T47D (cell line): ENCODE data around the gene CDPF1.

ENCODE experiments used
- DNase-seq, 2 experiments: peaks; one replicate each; pipeline versions ENCODE4 v3.0.0 to v3.0.0-alpha.2; 2011 to 2012; ENCODE audit warnings: low read depth in 1 of 2, low spot score in 1 of 2
- JUND ChIP-seq: IDR thresholded peaks from 2 replicates; pipeline ENCODE4 v1.6.1; 2012; ENCODE audit warnings: low read depth
- in situ Hi-C: cut with HindIII; loops from 2 replicates; pipeline ENCODE4 v1.10.0; 2016; ENCODE audit warnings: low sequenced_read_pairs, low pct_unique_long_range_greater_than_20kb

CDPF1 gene

DNA sequence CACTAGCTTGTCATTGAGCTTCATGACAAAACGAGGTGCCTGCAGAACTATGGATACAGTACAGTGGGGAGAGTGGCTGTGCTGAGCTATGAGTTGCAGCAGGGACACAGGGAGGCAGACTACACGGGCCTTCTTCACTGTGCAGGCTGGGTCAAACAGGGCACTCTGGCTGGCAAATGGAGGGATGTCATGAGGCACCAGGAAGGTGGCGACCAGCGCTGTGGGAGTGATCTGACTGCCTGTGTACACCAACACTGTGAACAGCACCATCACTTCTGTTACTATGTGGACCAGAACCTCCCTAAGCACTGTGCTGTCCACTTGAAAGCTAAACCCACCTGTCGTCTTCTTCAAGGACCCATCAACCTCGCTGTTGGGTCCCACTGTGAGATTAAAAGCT lies 9.9 kb upstream of the CDPF1 start:
- TF ChIP-seq JUND: no peak
- in situ Hi-C loops: no loop called here
- DNase-seq: no peak

DNA sequence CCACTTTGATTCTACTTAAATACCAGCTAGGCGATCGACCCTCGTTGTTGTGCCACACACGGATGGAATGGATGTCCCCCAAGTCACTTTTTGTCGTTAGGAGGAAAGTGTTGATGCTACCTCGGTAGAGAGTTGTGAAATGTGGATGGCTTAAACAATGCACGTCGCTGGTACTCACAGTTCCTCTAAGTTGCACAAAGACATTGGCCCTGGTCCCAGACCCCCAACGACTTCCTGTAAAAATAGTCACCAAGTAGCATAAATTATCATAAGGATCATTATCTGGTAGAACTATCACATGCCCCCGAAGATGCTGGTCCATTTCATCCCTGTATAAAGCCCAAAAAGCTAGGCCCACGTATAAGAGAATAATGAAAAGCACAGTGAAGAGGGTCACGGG lies 9.3 kb upstream of the CDPF1 start:
- no peak for TF ChIP-seq JUND
- no peak for DNase-seq
- in situ Hi-C loops: no loop called here

DNA sequence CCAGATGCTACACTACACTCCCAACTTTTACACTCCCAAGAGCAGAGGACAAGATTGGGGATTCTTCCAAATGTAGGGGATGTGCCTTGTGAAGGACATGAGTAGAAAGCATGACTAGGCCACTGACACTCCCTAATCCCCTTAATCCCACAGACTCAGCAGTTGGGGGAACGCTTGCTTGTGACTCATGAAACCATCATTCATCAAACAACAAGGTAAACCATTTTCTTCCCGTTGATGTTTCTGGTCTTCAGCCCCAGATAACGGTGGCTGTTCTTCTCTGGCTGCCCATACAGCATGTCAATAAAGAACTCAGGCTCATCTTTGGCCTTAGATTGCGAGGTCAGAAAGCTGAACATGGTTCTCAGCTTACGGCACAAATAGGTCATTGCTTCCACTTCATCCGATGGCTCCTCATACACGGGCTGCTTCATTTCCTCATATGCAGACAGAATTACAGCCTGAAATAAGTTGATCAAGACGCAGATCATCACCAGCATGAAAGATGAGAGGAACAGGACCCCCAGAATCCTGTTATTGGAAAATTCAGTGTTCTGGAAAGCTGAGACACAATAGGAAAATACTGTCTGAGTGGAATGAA lies 6.4 kb upstream of the CDPF1 start:
- TF ChIP-seq JUND: no peak
- DNase-seq: no peak
- in situ Hi-C loops: no loop called here

DNA sequence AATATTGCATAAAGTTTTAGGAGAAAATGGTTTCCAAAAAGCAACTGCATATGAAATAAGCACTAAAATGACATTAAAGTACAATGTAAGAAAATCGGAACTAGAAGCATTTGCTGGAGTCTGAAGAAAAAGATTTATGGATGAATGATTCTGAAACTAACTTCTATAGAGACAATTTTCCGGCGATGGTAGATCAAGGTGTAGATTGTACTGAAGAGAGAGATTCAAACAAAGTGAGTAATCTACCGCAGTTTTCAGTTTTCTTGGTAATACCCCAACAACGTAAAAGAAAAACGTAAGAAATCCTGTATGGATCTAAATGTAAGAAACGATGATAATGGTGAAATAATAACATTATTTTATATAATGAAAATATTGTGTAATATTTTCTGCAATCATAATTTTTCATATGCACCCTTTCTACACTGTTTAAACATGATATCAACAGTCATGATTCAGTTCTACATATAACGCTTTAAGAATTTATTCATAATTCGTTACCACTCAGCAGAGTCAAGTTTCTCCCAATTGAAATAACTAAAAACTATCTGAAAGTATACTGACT lies 1.8 kb upstream of the CDPF1 start:
- DNase-seq: no peak
- in situ Hi-C loops: no loop called here
- no peak for TF ChIP-seq JUND

DNA sequence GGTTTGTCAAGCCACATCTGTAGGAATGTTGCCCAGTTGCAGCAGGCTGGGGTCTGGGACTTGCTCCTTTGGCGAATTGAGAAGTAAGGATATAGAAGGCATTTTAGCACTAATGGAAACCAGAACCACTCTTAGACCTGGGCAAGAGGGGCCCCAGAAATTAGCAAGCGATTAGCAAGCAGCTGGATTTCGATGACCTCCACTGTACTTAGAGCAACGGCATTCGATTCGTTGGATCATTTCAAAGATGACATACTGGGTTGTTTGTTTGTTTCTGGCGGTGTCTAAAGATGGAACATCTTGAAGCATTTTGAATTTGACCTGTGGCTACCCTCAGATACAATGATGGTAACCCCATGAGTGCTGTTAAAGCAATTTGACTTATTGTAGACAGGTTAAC lies 1.2 kb upstream of the CDPF1 start:
- DNase-seq: no peak
- TF ChIP-seq JUND: no peak
- in situ Hi-C loops: no loop called here

DNA sequence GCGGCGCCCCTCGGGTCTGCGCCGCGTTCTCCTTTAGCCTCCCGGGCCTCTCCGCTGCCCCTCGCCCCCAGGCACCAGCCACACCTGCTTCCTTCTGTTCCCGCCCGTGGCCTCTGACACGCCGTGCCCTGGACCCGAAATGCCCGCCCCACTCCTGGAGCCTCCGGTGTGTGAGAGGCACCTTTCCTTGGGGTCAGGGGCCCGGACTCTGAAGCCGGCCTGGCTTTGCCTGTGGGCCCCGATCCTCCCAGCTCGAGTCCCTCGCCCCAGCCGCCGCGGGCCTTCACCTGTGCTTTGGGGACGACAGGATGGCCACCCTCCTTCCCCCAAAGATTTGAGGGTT lies 661 bp upstream of the CDPF1 start:
- no peak for DNase-seq
- TF ChIP-seq JUND: no peak
- in situ Hi-C loops: no loop called here

DNA sequence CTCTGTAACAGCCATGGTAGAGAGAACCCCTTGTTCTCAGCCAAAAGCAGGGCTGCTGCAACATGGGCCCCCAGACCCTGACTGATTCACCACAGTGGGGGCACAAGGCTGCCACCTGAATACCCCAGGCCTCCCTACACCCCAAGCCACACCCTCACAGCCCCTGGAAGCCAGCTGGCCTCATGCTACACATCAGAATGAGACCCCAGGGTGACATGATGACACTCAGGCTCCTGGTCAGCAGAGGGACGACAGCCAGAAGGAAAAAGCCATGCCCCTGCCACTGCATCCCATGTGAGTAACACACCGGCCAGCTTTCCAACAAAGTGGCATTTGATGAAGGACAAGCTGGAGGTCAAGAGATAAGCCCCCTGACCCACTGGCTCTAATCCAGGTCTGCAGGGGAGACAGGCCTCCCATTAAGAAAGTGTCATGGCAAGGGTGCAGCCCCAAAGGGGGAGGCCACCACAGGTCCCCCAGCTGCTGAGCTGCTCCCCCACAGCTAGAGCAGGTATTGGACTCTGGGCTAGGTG lies 2.6 kb downstream of the CDPF1 start:
- no peak for TF ChIP-seq JUND
- in situ Hi-C loops: no loop called here
- no peak for DNase-seq

DNA sequence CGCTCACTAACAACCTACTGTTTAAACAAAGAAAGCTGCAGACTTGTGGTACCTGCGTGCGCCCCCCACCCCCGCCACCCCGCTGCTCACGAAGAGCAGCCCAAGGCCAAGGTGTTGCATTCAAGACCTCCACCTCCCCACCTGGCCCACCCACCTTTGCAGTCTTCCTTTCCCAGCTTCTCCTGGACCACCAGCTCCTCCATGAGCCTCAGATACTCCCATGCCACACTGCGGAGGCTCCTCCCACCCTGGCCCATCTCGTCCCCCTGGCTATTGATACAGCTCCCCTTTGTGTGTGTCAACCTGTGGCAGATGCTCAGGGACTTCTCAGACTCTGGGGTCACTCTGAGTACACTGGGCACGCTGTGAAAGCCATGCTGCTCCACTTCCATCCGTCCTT lies 3.9 kb downstream of the CDPF1 start:
- no peak for TF ChIP-seq JUND
- DNase-seq: no peak
- in situ Hi-C loops: no loop called here

DNA sequence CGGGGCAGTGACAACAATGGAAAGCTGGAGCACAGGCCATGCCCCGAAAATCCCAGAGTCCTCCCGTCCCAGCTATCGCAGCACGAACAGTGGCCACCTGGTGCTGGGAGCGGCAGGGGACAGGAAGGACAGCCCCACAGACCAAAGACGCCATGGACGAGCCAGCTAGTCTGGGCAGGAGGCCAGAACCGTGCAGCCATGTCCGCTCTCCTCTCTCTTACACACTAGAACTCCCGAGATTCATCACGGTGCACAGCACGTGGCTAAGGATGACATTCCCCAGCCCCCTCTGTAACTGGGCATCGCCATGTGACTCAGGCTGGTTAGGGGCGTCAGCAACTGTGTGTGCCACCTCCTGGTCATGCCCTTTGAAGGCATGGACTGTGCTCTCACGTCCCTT lies 4.6 kb downstream of the CDPF1 start:
- in situ Hi-C loops: no loop called here
- no peak for TF ChIP-seq JUND
- DNase-seq: no peak

DNA sequence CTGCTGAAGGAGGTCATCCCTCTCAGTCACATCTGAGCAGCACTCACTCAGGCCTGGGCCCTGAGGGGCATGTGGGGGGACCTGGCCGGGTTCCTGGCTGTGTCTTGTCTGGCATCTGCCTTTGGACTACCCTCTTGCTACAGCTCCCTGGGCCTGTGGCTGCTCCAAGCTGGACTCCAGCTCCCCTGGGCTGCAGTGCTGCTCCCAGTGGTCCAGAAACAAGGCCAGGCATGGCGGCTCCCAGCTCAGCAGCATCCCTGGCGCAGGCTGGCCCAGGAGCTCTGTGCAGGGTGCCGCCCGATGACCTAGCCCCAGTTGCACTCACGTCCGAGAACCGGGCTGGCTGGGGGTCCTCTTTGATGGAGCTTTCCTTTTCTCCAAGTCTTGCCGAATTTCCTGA lies 5.3 kb downstream of the CDPF1 start:
- in situ Hi-C loops: no loop called here
- TF ChIP-seq JUND: no peak
- DNase-seq: no peak

DNA sequence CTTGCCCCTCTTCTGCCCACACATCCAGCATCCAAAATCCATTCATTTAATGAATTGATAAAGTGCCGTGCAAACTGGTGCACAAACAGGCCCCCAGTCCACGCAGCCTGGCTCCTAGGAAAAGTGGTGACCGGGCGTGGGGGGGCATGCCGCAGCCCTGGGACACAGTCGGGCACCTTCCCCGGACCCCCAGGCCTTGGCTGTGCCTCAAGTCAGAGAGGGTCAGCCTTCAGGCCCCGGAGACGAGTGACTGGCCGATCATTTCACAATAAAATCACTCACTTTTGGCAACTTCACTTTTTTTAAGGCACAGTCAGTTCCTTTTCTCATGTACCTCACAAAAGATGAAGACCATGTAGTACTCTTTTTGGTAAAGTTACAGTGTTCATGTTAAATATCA lies 8.0 kb downstream of the CDPF1 start:
- no peak for DNase-seq
- TF ChIP-seq JUND: no peak
- in situ Hi-C loops: no loop called here

DNA sequence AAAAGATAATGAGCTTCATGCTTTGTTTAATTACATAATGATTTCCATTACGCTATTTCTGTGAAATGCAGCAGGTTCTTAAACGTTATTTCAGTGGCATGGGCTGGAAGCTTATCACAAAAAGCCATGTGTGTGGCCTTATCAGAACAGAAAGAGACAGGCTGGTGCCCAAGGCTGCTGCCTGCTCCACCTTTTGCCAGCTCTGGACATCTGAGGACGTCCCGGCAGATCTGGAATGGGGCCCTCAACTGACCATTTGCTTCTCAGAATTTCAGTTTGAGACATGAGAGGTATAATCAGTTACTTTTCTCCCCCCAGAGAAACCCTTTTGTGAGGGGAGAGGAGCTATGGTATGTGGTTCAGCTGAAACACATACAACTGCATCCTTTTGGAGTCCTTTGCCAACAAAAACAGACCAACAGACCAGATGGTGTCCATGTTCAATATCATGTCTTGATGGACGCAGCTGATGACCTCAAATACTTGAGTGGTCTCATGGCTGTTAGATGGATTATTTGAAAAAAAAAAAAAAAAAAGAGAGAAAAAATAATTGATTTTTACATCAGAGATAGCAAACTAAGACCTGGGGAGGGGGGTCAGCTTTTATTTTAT lies 8.6 kb downstream of the CDPF1 start:
- TF ChIP-seq JUND: no peak
- DNase-seq: no peak
- in situ Hi-C loops: no loop called here

DNA sequence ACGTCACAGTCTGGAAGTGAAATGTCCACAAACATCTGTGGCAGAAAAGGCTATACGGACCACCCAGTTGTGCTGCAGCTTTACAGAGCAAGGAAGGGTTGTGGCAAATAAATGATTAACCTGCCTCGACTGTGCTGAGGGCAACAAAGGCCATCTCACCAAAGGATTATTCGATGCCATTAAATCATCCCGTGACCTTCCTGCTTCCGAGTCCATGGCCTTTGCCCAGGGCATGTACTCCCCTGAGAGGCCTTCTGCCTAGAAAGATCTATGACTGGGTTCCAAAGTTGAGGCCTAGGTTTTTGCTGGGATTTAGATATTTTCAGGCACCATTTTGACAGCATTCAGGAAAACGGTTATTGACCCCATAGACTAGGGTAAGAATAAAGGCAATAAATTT lies 9.2 kb downstream of the CDPF1 start:
- DNase-seq: no peak
- TF ChIP-seq JUND: no peak
- in situ Hi-C loops: no loop called here

DNA sequence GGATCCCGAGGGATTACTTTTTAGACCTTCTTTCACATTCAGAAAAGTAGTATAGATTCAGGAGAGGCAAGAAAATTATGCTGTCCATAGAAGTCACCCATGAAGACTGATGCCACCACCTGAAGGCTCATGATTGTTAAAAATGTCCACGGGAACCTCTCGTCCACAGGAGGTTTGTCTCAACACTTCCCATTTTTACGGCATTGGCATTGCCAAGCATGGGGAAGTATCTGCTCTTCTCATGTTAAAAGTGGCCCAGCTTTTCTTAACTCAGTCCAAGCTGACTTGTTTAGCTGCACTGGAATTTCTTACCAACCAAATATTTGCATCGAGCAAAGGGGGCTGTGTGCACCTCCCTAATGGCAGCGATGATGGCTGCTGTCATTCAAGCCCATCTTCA lies 9.6 kb downstream of the CDPF1 start:
- TF ChIP-seq JUND: no peak
- DNase-seq: no peak
- in situ Hi-C loops: no loop called here
